ENCODE results near the gene ILF3.

DNA sequence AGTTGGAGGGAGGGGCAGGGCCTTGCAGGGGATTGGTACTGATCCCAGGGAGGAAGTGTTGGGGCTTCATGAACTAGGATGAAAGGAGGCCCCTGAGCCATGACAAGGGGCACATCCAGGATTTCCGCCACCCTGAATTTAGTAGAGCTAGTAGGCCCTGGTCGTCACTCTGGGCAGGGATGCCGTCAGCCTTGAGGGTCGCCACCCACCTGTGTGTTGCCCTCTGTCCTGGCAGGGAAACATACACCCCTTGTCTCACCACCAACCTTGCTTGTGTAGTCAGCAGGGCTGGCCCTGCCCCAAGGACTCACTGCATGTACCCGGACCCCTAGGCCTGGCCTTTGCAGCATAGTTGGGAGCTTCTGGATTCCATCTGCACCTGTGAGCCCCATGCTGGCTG is 37.7 kb downstream of the ILF3 start:
- TF ChIP-seq POLR2A (IDR thresholded peaks at IDR 0.05; ENCODE audit: low read depth, low read length) (no peak), GATA2 (IDR thresholded peaks at IDR 0.05; ENCODE audit: insufficient read depth, insufficient read length, low read depth, low read length) (no peak), EZH2 (IDR thresholded peaks at IDR 0.05; ENCODE audit: borderline replicate concordance, low read depth, low read length, severe bottlenecking) (no peak)
